ENCODE results near the gene E2F1.
"Not testable (repeated sequence)": the region's sequence is repeated elsewhere in the genome, so short reads cannot be mapped to it uniquely, and the experiment has no call there.

E2F1 gene

DNA sequence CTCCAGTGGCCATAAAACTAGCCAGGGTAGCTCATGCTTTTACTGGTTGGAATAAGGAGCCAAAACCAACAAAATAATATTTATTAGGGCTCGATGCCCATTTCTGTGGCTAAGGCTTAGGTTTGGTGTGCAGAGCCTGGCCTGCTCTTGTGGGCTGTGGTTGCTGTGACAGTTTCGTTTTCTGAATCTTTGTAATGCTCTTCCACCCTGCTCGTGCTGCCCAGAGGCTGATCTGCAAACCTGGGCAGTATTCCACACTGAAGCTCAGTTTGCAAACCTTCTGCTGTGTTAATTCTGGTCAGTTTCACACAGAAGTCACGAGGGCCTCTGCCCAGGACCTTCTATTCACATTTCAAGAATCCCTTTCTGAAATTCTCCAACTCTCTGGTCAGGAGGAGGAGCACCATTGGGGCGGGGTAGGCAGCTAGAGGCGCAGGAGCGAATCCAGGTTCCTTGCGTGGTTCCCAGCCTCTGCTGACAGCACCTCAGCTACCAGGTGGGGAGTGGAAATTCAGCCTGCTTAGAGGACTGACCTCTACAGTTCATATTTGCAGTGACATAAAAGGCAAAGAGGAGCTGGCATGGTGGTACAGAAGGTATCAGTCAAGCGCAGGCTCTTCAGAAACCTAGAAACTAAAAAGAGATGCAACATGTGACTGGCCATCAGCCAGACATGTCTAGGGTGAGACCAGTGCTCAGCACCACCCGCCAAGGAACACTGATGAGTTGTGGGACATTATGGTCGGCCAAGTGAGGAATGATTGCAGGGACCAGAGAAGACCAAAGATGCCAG is 38.4 kb downstream of the E2F1 start:
- Histone ChIP-seq H3K27me3 (no peaks in the 10 kb centered on the region), H3K4me1 (peaks cover 0 to 41% (median 29%) of the 10 kb centered on the region in 4 donors), H3K36me3 (peaks cover 10 to 31% (median 19%) of the 10 kb centered on the region in 3 donors), H3K4me3 (peak overlapping the region; percentile 33 to 39), H3K9me3 (no peaks in the 10 kb centered on the region), H3K27ac (peak overlapping the region; percentile 65 to 80)
- peak; percentile 47 to 82 for DNase-seq
- intact Hi-C loops (cut with DNase I; ENCODE audit: low total_unique reads) = no loop called here
- TF ChIP-seq, protein P1, sequence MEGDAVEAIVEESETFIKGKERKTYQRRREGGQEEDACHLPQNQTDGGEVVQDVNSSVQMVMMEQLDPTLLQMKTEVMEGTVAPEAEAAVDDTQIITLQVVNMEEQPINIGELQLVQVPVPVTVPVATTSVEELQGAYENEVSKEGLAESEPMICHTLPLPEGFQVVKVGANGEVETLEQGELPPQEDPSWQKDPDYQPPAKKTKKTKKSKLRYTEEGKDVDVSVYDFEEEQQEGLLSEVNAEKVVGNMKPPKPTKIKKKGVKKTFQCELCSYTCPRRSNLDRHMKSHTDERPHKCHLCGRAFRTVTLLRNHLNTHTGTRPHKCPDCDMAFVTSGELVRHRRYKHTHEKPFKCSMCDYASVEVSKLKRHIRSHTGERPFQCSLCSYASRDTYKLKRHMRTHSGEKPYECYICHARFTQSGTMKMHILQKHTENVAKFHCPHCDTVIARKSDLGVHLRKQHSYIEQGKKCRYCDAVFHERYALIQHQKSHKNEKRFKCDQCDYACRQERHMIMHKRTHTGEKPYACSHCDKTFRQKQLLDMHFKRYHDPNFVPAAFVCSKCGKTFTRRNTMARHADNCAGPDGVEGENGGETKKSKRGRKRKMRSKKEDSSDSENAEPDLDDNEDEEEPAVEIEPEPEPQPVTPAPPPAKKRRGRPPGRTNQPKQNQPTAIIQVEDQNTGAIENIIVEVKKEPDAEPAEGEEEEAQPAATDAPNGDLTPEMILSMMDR (IDR thresholded peaks at IDR 0.05) = no peak

DNA sequence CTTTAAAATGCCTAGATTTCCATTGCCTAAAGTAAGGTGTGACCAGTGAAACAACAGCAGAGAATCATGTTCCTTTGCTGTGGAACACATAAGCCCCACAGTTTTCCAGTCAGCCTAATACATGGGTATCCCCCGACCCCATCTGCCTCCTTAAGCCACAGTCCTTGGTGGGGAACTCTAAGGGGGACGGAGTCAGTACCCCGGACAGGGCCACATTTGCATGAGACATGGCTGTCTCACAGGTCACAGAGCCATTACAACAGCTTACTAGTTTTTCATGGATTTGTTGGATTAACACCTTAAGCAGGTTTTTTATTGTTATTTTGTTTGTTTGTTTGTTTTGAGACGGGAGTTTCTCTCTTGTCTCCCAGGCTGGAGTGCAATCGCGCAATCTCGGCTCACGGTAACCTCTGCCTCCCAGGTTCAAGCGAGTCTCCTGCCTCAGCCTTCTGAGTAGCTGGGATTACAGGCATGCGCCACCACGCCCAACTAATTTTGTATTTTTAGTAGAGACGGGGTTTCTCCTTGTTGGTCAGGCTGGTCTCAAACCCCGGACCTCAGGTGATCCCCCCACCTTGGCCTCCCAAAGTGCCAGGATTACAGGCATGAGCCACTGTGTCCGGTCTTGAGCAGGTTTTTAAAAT is 39.1 kb downstream of the E2F1 start:
- Histone ChIP-seq H3K27ac (peak overlapping the region; percentile 65 to 80), H3K4me1 (peaks cover 0 to 41% (median 29%) of the 10 kb centered on the region in 4 donors), H3K4me3 (peak overlapping the region; percentile 33 to 39), H3K36me3 (peaks cover 10 to 37% (median 19%) of the 10 kb centered on the region in 3 donors)
- H3K27me3 ChIP-seq; DNase-seq; intact Hi-C loops (cut with DNase I; ENCODE audit: low total_unique reads); H3K9me3 ChIP-seq: not testable (repeated sequence)

DNA sequence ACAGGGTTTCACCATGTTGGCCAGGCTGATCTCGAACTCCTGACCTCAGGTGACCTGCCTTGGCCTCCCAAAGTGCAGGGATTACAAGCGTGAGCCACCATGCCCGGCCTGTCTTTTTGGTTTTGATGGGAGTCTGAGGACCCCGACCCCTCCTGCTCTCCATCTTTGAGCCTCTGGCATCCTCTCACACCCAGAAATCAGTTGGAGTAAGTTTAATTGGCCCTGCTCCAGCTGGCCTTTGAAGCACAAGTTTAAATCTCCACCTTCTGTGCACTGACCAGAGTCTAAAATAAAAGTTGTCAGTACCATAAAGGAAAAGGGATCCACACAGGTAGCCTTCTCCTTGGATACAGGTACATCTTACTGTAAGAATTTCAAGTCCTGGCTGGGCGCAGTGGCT is 40.0 kb downstream of the E2F1 start:
- H3K4me1 ChIP-seq = peaks cover 0 to 36% (median 29%) of the 10 kb centered on the region in 4 donors
- TF ChIP-seq, protein P1 (IDR thresholded peaks at IDR 0.05) = no peak
- no peaks in the 10 kb centered on the region for H3K9me3 ChIP-seq
- H3K27ac ChIP-seq = no peak overlapping the region
- intact Hi-C loops (cut with DNase I; ENCODE audit: low total_unique reads) = no loop called here
- H3K4me3 ChIP-seq = no peak overlapping the region
- H3K36me3 ChIP-seq = peaks cover 14 to 46% (median 19%) of the 10 kb centered on the region in 3 donors
- DNase-seq = no peak
- no peaks in the 10 kb centered on the region for H3K27me3 ChIP-seq

DNA sequence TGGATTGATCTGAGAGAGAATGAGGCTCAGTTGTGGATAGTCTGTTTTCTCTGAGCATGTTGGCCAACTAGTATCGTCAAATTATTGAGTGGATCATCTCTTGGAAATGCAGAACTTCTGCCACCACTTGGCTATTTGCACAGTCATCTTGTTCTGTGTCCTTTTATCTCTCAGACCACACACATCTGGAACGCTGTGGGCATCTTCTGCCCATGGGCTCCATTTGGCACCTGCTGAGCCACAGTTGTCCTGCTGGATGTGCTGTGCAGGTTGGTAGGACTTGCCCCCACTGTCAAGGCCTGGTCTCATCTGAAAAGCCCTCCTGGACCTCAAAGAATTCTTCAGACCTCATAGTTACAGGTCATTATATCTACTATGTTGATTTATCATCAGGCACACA is 40.8 kb downstream of the E2F1 start:
- Histone ChIP-seq H3K27me3 (no peaks in the 10 kb centered on the region), H3K27ac (no peak overlapping the region), H3K36me3 (peaks cover 19 to 54% (median 26%) of the 10 kb centered on the region in 3 donors), H3K4me1 (peaks cover 0 to 36% (median 29%) of the 10 kb centered on the region in 4 donors), H3K9me3 (no peaks in the 10 kb centered on the region), H3K4me3 (no peak overlapping the region)
- no peak for DNase-seq
- intact Hi-C loops (cut with DNase I; ENCODE audit: low total_unique reads) = no loop called here
- TF ChIP-seq, protein P1 (IDR thresholded peaks at IDR 0.05) = no peak

DNA sequence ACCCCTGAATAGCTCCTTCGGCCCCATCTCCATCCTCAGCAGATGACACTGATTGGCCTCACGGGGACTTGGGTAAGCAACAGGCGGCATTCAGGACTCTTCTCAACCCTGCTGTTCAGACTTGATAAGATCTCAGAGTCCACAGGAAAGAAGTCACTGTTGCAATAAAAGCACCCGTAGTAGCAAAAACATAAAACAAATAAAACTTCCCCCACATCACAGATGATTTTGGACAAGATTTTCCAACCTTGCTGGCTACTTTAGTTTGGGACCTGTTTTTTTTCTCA is 41.2 kb downstream of the E2F1 start:
- peaks cover 23 to 58% (median 30%) of the 10 kb centered on the region in 3 donors for H3K36me3 ChIP-seq
- no peaks in the 10 kb centered on the region for H3K27me3 ChIP-seq
- no peak overlapping the region for H3K4me3 ChIP-seq
- H3K4me1 ChIP-seq = peaks cover 0 to 36% (median 29%) of the 10 kb centered on the region in 4 donors
- no peaks in the 10 kb centered on the region for H3K9me3 ChIP-seq
- TF ChIP-seq, protein P1 (IDR thresholded peaks at IDR 0.05) = no peak
- no peak for DNase-seq
- intact Hi-C loops (cut with DNase I; ENCODE audit: low total_unique reads) = no loop called here
- no peak overlapping the region for H3K27ac ChIP-seq
